Stimulated activated CD8-positive, alpha-beta memory T cell treated with anti-CD3 and anti-CD28 coated beads, Interleukin-15, amount 100 ng/mL, for 48 hours (primary cell): ENCODE results near the gene STRIP2.
"Not testable (repeated sequence)": the region's sequence is repeated elsewhere in the genome, so short reads cannot be mapped to it uniquely, and the experiment has no call there.

Experiments used
- DNase-seq, 2 donors: peaks; one replicate each; pipeline ENCODE4 v3.0.0-alpha.2; 2020; ENCODE audit warnings: low read depth in 2 of 2

The STRIP2 gene, protein sequence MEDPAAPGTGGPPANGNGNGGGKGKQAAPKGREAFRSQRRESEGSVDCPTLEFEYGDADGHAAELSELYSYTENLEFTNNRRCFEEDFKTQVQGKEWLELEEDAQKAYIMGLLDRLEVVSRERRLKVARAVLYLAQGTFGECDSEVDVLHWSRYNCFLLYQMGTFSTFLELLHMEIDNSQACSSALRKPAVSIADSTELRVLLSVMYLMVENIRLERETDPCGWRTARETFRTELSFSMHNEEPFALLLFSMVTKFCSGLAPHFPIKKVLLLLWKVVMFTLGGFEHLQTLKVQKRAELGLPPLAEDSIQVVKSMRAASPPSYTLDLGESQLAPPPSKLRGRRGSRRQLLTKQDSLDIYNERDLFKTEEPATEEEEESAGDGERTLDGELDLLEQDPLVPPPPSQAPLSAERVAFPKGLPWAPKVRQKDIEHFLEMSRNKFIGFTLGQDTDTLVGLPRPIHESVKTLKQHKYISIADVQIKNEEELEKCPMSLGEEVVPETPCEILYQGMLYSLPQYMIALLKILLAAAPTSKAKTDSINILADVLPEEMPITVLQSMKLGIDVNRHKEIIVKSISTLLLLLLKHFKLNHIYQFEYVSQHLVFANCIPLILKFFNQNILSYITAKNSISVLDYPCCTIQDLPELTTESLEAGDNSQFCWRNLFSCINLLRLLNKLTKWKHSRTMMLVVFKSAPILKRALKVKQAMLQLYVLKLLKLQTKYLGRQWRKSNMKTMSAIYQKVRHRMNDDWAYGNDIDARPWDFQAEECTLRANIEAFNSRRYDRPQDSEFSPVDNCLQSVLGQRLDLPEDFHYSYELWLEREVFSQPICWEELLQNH

GRCh38 chr7:129433847-129434674 is at the start of gene STRIP2:
Gene STRIP2 (plus strand): TSS chr7:129434432. CDS start chr7:129434473, 41 bp downstream.
- peak; percentile 90 to 92 for DNase-seq

DNA sequence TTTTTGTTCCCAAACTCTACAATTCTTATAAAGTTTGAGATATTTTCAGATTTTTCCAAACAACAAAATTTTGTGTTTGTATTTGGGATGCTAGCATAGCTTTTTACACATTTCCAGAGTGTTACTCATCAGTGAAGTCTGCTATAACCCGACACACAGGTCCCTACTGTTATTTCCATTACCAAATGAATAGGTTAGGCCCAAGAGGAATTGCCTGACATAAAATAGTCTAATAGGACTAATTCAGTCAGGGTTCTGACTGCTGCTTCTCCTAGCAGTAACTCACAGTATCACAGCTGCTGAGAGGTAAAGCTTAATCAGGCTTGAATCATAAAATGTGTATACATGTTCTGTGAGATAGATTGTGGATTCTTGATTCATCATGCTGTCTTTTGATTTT is 49.1 kb upstream of the STRIP2 start:
- no peak for DNase-seq

GRCh38 chr7:129385598-129385997 is 48.6 kb upstream of the STRIP2 start:
- no peak for DNase-seq

DNA sequence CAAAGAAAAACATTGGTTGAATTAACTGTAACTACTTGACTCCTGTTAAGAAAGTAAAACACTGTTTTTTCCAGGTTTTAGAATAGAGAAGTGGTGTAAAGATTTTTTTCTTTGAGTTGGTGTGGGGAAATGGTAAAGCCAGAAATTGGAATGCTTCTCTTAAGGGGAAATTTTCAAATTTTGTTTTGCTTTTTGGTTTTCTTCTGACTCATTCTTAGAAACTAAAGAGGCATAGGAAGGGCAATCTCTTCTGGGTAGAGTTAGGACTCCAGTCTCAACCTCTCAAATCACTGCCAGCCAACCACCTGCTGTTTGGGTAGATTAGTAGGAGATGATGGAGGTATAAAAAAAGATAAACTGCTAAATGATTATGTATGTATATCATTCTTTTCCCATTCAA is 47.7 kb upstream of the STRIP2 start:
- no peak for DNase-seq

DNA sequence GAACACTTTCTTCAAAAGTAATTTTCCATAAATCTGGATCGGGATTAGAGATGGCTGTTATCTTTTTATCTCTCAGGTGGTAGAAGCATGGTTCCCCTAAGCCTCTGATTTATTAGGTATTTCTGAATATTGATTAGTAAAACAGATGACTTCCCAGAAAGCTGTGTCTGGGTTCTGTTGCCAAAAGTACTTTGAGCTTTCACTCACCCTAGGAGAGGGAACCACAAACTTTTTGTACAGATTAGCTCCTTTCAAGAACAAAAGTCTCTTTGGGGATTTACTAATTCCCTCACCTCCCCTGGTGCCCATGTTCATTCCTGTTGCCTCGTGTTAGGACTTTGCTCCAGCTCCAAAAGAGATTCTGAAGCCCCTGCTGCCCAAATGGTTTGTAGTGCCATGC is 46.7 kb upstream of the STRIP2 start:
- DNase-seq = no peak

DNA sequence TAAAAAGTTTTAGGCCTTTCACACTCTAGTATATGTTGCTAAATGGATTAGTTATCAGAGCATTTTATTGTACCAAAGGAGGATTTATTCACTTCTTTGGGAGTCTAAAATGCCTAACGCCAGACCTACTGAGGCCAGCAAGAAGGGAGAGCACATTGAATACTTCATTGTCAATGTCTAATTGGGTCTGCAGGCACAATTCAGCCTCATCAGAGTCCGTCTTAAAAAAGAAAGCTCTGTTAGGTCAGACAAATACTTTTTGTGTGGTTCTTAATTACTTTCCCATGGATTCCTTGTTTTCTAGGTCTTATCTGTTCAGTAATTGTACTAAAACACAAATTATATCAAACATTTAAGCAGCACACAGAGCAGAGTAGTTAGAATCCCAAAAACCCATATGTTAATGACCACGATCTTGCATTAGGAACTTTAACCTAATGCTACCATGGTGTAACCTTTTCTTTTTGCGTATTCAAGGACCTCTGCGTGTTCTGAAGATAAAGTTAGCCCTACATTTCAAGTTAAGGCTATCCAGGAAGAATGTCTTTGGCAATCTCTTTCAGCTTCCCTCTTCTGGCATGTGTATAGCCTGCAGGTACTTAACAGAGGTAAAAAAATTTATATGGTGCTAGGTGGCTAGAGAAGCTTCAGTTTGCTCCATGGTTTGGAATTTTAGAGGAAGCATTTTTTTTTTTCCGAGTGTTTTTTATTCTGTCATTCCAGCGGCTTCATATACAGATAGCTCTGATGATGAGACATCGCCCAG is 45.7 kb upstream of the STRIP2 start:
- no peak for DNase-seq

DNA sequence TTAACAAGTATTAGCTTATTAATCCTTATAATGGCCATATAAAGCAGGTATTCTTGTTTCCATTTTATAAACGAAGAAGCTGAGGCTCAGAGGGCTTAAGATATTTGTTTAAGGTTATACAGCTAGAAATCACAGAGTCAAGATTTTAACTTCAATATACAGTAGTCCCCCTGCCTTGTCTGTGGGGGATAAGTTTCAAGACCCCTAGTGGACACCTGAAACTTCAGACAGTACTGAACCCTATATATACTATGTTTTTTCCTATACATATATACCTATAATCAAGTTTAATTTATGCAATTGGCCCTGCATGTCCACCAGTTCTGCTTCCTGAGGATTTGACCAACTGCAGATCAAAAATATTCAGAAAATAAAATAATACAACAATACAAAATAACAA is 44.4 kb upstream of the STRIP2 start:
- no peak for DNase-seq

DNA sequence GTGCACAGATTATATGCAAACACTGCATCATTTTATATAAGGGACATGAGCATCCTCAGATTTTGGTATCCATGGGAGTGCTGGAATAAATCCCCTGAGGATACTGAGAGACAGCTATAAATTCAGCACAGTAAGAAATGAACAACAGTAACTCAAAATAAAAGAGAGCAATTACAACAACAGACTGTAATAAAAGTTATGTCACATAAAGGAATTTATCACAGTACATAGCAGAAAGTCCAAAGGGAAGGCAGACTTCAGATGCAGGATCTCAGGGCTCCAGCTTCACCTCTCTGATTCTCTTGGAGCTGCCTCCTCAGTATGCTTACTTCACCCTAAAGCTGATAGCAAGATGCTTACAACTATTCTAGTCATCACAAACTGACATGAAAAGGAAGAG is 43.9 kb upstream of the STRIP2 start:
- DNase-seq = no peak

DNA sequence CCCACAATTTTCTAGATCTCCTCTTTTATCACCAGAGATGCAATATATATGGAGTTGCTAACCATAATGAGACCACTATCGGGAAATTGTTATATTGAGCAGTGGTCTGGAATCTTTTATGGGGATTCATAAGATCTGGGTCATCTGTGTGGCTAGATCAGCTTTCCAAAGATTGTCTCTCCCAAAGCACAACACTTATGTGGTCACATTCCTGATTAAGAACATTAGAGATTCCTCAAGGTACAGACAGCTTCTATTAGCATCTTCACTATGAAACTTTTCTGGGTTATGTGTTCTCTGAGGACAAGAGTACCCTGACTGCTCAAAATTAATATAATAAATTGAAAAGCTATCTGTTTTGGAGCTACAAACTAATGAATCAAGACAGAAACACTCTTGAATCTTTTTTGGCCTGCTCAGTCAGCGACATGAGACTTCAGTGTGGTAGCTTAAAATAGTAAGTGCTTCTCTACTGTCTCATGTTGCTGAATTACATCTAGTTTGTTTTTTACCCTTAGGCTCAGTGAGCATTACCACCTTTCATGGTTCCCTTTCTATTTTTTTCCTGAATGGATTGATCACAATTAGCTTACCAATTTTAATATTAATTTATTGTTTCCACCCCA is 42.6 kb upstream of the STRIP2 start:
- no peak for DNase-seq

- DNase-seq = no peak
Observed at GRCh38 chr7:129393255-129393654, 41.0 kb upstream of the STRIP2 start.

- no peak for DNase-seq
Observed at GRCh38 chr7:129394101-129394500, 40.1 kb upstream of the STRIP2 start.

- DNase-seq = no peak
Observed at GRCh38 chr7:129394982-129395914, 39.0 kb upstream of the STRIP2 start.

GRCh38 chr7:129401228-129401966 is 32.8 kb upstream of the STRIP2 start:
- DNase-seq = no peak

DNA sequence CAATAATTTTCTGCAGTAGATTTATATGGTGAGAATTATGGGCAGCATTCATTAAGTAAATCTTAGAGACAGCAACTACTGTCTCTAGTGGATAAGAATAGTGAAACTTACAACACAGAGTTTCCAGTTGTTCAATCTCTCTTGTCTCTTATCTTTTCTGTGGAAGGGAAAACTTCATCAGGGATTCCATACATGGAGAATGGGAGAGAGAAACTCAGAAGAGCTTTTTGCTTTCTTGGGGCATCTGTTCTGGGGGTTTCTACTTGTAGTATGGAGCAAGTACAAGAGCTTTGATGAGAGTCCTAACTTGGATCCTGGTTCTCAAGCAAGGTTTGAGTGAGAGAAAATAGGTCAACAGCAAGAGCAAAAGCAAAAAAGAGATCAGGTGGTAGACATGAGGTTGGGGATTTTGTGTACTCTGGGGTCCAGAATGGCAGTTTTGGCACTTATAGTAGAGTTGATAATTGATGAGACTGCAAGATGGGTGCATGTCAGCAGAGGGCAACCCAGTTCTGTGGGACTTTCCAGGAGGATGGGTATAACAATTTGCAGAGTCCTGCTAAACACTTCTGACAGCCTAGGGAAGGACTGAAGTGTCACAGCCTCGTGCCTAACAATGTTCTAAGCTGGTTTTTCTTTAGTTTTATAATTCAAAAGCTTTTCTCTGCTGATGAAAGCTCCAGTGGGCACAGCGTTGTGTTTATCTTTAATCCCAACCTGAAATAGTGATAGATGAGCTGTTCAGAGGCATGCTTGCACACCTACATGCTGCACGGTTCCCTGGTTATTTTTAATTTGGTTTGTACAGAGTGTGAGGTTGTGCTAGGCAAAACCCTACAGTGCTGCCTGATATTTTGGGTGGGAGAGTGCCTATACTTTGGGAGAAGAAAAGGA is 32.0 kb upstream of the STRIP2 start:
- DNase-seq = no peak

DNA sequence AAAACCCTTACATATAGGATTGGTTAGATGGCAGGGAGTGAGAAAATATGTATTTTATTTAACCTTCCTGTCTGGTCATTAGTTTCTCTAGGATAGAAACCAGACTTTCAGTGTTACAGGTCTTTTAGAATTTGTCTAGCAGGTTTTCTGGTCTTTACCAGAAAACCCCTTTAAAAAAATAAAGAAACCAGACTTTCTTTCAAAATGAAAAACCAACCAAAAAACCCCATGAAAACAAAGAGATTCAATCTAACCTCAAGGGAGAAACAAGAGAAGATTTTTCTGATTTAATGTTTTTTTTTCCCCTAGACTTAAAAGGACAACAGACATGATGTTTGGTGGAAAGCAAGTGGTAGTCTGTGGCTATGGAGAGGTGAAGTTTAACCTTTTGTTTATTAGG is 28.7 kb upstream of the STRIP2 start:
- DNase-seq = no peak

DNA sequence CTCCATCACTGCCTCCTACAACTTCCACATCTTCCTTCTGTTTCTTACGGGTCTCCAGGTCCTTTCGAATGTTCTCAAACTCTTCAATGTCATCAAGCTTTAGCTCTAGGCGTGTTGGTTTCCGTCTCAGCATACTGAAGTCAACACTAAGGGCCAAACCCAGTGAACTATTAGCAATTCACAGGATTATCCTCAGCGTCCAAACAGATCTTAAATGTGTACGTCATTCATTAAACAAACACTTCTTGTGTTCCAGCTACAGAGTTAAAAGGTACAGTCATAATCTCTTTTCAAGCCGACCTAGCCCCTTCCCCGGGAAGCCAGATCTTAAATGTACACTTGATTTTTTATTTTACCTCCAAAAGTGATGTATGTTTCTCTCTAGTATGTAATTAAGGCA is 24.0 kb upstream of the STRIP2 start:
- not testable (repeated sequence) for DNase-seq

- no peak for DNase-seq
Observed at GRCh38 chr7:129412501-129412900, 21.7 kb upstream of the STRIP2 start.

DNA sequence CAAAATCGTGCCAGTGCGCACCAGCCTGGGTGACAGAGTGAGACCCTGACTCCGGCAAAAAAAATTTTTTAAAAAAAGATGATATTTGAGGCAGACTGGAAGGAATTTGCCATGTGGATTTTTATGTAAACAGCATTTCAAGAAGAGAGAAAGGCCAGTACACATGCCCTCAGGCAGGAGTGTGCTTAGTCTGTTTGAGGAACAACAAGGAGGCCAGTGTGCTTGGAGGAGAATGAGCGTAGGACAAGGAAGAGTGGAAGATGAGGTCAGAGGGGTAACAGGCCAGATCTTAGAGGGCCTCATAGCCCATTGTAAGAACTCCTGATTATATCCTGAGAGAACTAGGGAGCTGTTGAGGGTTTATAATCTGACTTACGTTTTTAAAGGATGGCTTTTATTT is 17.2 kb upstream of the STRIP2 start:
- no peak for DNase-seq
